ENCODE measurements around the gene TAL1. TPM values are rescaled to one million over a fixed set of nuclear protein-coding genes. Genes with fewer than 3 reads are reported as not detected.

Gene TAL1
- total and polyA plus RNA-seq, 2 of the 13 experiments (the other 11 are each of a cell fraction or from before 2014, with no cell fraction given), result 0.05 TPM; not detected in 1

- in situ Hi-C loops (cut with HindIII; ENCODE audit: extremely low pct_ligation_motif_present, low pct_unique_long_range_greater_than_20kb) (loop anchor here (25.0 kb wide), 1 partner anchor 532 kb away; no protein-coding TSS in a partner anchor), intact Hi-C loops (cut with micrococcal nuclease; ENCODE audit: unreplicated experiment) (no loop called here)
- Histone ChIP-seq H3K36me3 (replicated peaks in 1 of 2; ENCODE audit: control insufficient read depth in 1 of 2, insufficient read depth in 2 of 2, low read length in 2 of 2) (no peaks in the 10 kb centered on the region), H3K4me2 (ENCODE audit: low read depth, low read length) (peak overlapping the region; percentile 99), H3K27me3 (ENCODE audit: control insufficient read depth in 1 of 2, insufficient read depth in 2 of 2, low read length in 2 of 2) (no peaks in the 10 kb centered on the region; a peak in 1 of 5 replicates), H4K20me1 (ENCODE audit: insufficient read depth, low read length) (no peaks in the 10 kb centered on the region), H2AFZ (ENCODE audit: low read length) (no peak overlapping the region), H3K4me1 (ENCODE audit: insufficient read depth, low read length) (peaks cover 78% of the 10 kb centered on the region), H3K79me2 (ENCODE audit: insufficient read depth, low read length) (no peaks in the 10 kb centered on the region), H3K27ac (ENCODE audit: extremely low read length, insufficient read depth, low read length) (no peak overlapping the region), H3K9me3 (ENCODE audit: low read length) (no peaks in the 10 kb centered on the region), H3K4me3 (replicated peaks in 1 of 3; ENCODE audit: insufficient read depth in 1 of 3, low read depth in 2 of 3, low read length in 3 of 3) (peak overlapping the region in 1 of 3 experiments; percentile 37; a peak in 1 of 6 replicates), H3K9ac (ENCODE audit: insufficient read depth, low read depth, low read length) (no peak overlapping the region)
- no peak for FAIRE-seq
- no TSS peak for BruUV-seq (replicated peaks)
- TF ChIP-seq ZFP36L1 (CRISPR knock-in tag; IDR thresholded peaks at IDR 0.05) (no peak), ZNF326 (CRISPR knock-in tag; IDR thresholded peaks at IDR 0.05; ENCODE audit: borderline replicate concordance) (no peak), ZC3H13 (CRISPR knock-in tag; IDR thresholded peaks at IDR 0.05) (0 out of 2 replicates have a peak, but pooled peaks have one; percentile 23)
- ChIA-PET CTCF (ENCODE audit: low intra/inter-chr PET ratio, low total read pairs) (interaction anchor here (3.1 kb wide), 1 partner anchor 82 kb away, joined by 46 read pairs; no protein-coding TSS in a partner anchor), POLR2A (interaction anchor here (0.9 to 7.5 kb wide), 2 partner anchors 10 to 82 kb away, joined by 4 to 168 read pairs; partner anchors contain the start of gene PDZK1IP1)
- DNase-seq (ENCODE audit: low spot score), result no peak
- no peak for ATAC-seq
- WGBS (ENCODE audit: low lambda C conversion rate), result 31% methylated on average over 3 of the region's 3 CpGs
Observed at GRCh38 chr1:47180603-47181094, 51.4 kb downstream of the TAL1 start.

- no peaks in the 10 kb centered on the region; a peak in 1 of 5 replicates for H3K27me3 ChIP-seq (ENCODE audit: control insufficient read depth in 1 of 2, insufficient read depth in 2 of 2, low read length in 2 of 2)
- no peaks in the 10 kb centered on the region for H3K79me2 ChIP-seq (ENCODE audit: insufficient read depth, low read length)
- H3K4me2 ChIP-seq (ENCODE audit: low read depth, low read length), result peak overlapping the region; percentile 99
- no peak for FAIRE-seq
- no peak overlapping the region for H3K9ac ChIP-seq (ENCODE audit: insufficient read depth, low read depth, low read length)
- in situ Hi-C loops (cut with HindIII; ENCODE audit: extremely low pct_ligation_motif_present, low pct_unique_long_range_greater_than_20kb), result loop anchor here (25.0 kb wide), 1 partner anchor 532 kb away; no protein-coding TSS in a partner anchor
- H3K9me3 ChIP-seq (ENCODE audit: low read length), result no peaks in the 10 kb centered on the region
- H3K27ac ChIP-seq (ENCODE audit: extremely low read length, insufficient read depth, low read length), result no peak overlapping the region
- H4K20me1 ChIP-seq (ENCODE audit: insufficient read depth, low read length), result no peaks in the 10 kb centered on the region
- ATAC-seq, result no peak
- no peak overlapping the region for H2AFZ ChIP-seq (ENCODE audit: low read length)
- POLR2A ChIA-PET, result interaction anchor here (1.4 to 7.5 kb wide), 6 partner anchors 10 to 134 kb away, joined by 4 to 168 read pairs (median 8); partner anchors contain the start of genes PDZK1IP1 and STIL
- H3K4me1 ChIP-seq (ENCODE audit: insufficient read depth, low read length), result peaks cover 78% of the 10 kb centered on the region
- CTCF ChIA-PET (ENCODE audit: low intra/inter-chr PET ratio, low total read pairs), result interaction anchor here (1.4 to 3.1 kb wide), 2 partner anchors 13 to 83 kb away, joined by 10 to 46 read pairs; no protein-coding TSS in a partner anchor
- BruUV-seq (replicated peaks), result no TSS peak
- peak overlapping the region; percentile 53 to 76 (median 65) for H3K4me3 ChIP-seq (replicated peaks in 1 of 3; ENCODE audit: insufficient read depth in 1 of 3, low read depth in 2 of 3, low read length in 3 of 3)
- 70% methylated on average over 3 of the region's 3 CpGs for WGBS (ENCODE audit: low lambda C conversion rate)
- DNase-seq (ENCODE audit: low spot score), result no peak
- intact Hi-C loops (cut with micrococcal nuclease; ENCODE audit: unreplicated experiment), result loop anchor here (1.0 kb wide), 2 partner anchors 83 to 244 kb away; no protein-coding TSS in a partner anchor
- H3K36me3 ChIP-seq (replicated peaks in 1 of 2; ENCODE audit: control insufficient read depth in 1 of 2, insufficient read depth in 2 of 2, low read length in 2 of 2), result no peaks in the 10 kb centered on the region
- TF ChIP-seq ZNF18 (CRISPR knock-in tag; IDR thresholded peaks at IDR 0.05; ENCODE audit: insufficient replicate concordance) (no peak), NFKB2 (CRISPR knock-in tag; IDR thresholded peaks at IDR 0.05; ENCODE audit: borderline replicate concordance) (no peak), ZNF12 (CRISPR knock-in tag; IDR thresholded peaks at IDR 0.05) (no peak), HOXA7 (CRISPR knock-in tag; IDR thresholded peaks at IDR 0.05) (no peak), ZNF44 (CRISPR knock-in tag; IDR thresholded peaks at IDR 0.05) (no peak), IKZF1 (IDR thresholded peaks at IDR 0.05) (no peak), TCF12 (IDR thresholded peaks at IDR 0.05) (no peak), TCF12 (CRISPR knock-in tag; IDR thresholded peaks at IDR 0.05) (no peak), GTF3A (CRISPR knock-in tag; conservative IDR thresholded peaks at IDR 0.05) (no peak), ZNF160 (CRISPR knock-in tag; IDR thresholded peaks at IDR 0.05) (no peak), ZNF788 (CRISPR knock-in tag; IDR thresholded peaks at IDR 0.05; ENCODE audit: borderline replicate concordance) (no peak), ZNF737 (CRISPR knock-in tag; IDR thresholded peaks at IDR 0.05; ENCODE audit: borderline replicate concordance) (no peak), ZKSCAN1 (IDR thresholded peaks at IDR 0.05; ENCODE audit: low read length) (no peak), ZNF589 (CRISPR knock-in tag; conservative IDR thresholded peaks at IDR 0.05) (no peak), CENPT (CRISPR knock-in tag; IDR thresholded peaks at IDR 0.05; ENCODE audit: low read depth) (no peak)
Observed at GRCh38 chr1:47179988-47180563, 51.9 kb downstream of the TAL1 start.
